ENCODE measurements around the gene MKI67. TPM values are rescaled to one million over a fixed set of nuclear protein-coding genes. Genes with fewer than 3 reads are reported as not detected.
A peak's percentile ranks its signal among the peaks of the same experiment; 100 is the strongest.

MKI67 gene
- polyA plus RNA-seq, 1 donor (not counting 4 experiments of a cell fraction or from before 2014, with no cell fraction given) = 10.4 TPM

- no peak overlapping the region for H3K27ac ChIP-seq (ENCODE audit: control insufficient read depth, insufficient read depth, low read length)
- FAIRE-seq = no peak
These were observed 73.5 kb downstream of the MKI67 start for GRCh38 chr10:128052696-128053095.

DNA sequence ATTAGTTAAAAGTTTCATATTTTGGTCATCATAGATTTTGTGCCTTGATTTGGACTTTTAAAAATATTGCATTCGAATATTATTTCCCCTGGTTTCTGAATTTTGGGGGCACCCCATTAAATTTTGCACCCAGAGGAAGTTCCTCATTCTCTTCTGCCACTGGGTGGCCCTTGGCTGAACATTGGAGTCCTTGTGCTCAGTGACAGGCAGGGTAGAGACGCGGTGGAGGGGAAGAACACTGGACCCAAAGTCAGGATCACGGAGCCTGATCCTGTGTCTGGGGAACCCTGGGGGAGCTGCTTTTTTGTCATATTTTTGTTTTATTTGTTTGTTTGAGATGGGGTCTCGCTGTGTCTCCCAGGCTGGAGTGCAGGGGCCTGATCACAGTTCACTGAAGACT is 74.7 kb downstream of the MKI67 start:
- Histone ChIP-seq H3K27ac (ENCODE audit: control insufficient read depth, insufficient read depth, low read length) (no peak overlapping the region), H3K4me1 (ENCODE audit: control insufficient read depth, extremely low read depth, insufficient read depth, low read length) (peaks cover 36% of the 10 kb centered on the region), H2AFZ (ENCODE audit: control insufficient read depth, low read length) (no peak overlapping the region), H3K9me3 (ENCODE audit: control insufficient read depth, low read depth, low read length) (no peaks in the 10 kb centered on the region), H4K20me1 (ENCODE audit: control insufficient read depth, extremely low read depth, insufficient read depth, low read length) (peaks cover 4% of the 10 kb centered on the region), H3K9ac (ENCODE audit: control insufficient read depth, extremely low read depth, insufficient read depth, low read length) (no peak overlapping the region), H3K9me1 (ENCODE audit: control insufficient read depth, extremely low read depth, insufficient read depth, low read length) (peaks cover 6% of the 10 kb centered on the region), H3K4me2 (ENCODE audit: control insufficient read depth, extremely low read depth, insufficient read depth, low read depth, low read length) (peak overlapping the region; percentile 37), H3K27me3 (ENCODE audit: control insufficient read depth, extremely low read depth, insufficient read depth, low read length) (no peaks in the 10 kb centered on the region), H3K4me3 (ENCODE audit: control insufficient read depth in 2 of 3, extremely low read depth in 1 of 3, insufficient read depth in 2 of 3, low read depth in 1 of 3, low read length in 3 of 3) (no peak overlapping the region), H3K36me3 (ENCODE audit: control insufficient read depth in 2 of 2, extremely low read depth in 1 of 2, insufficient read depth in 2 of 2, low read length in 2 of 2) (peaks cover 38% of the 10 kb centered on the region in 2 experiments), H3K79me2 (ENCODE audit: control insufficient read depth, insufficient read depth, low read length) (peaks cover 43% of the 10 kb centered on the region)
- dilution Hi-C loops (cut with MboI; ENCODE audit: extremely low pct_ligation_motif_present, low sequenced_read_pairs) = no loop called here
- DNase-seq (ENCODE audit: low read depth, low spot score) = no peak
- TF ChIP-seq, protein P1, sequence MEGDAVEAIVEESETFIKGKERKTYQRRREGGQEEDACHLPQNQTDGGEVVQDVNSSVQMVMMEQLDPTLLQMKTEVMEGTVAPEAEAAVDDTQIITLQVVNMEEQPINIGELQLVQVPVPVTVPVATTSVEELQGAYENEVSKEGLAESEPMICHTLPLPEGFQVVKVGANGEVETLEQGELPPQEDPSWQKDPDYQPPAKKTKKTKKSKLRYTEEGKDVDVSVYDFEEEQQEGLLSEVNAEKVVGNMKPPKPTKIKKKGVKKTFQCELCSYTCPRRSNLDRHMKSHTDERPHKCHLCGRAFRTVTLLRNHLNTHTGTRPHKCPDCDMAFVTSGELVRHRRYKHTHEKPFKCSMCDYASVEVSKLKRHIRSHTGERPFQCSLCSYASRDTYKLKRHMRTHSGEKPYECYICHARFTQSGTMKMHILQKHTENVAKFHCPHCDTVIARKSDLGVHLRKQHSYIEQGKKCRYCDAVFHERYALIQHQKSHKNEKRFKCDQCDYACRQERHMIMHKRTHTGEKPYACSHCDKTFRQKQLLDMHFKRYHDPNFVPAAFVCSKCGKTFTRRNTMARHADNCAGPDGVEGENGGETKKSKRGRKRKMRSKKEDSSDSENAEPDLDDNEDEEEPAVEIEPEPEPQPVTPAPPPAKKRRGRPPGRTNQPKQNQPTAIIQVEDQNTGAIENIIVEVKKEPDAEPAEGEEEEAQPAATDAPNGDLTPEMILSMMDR (optimal IDR thresholded peaks at IDR 0.05 in 1 of 3, IDR thresholded peaks at IDR 0.05 in 1 of 3, conservative IDR thresholded peaks at IDR 0.05 in 1 of 3; ENCODE audit: extremely low read depth in 1 of 3, insufficient read depth in 2 of 3, low read length in 3 of 3) = no peak
- TF ChIP-seq EZH2 (IDR thresholded peaks at IDR 0.05; ENCODE audit: low read length) = no peak
- no peak for FAIRE-seq

More at GRCh38 chr10:128052696-128053095, 73.5 kb downstream of the MKI67 start:
- Histone ChIP-seq H3K79me2 (ENCODE audit: control insufficient read depth, insufficient read depth, low read length) (peaks cover 41% of the 10 kb centered on the region), H3K4me3 (ENCODE audit: control insufficient read depth in 2 of 3, extremely low read depth in 1 of 3, insufficient read depth in 2 of 3, low read depth in 1 of 3, low read length in 3 of 3) (no peak overlapping the region), H3K9ac (ENCODE audit: control insufficient read depth, extremely low read depth, insufficient read depth, low read length) (no peak overlapping the region), H3K4me1 (ENCODE audit: control insufficient read depth, extremely low read depth, insufficient read depth, low read length) (peaks cover 29% of the 10 kb centered on the region), H3K36me3 (ENCODE audit: control insufficient read depth in 2 of 2, extremely low read depth in 1 of 2, insufficient read depth in 2 of 2, low read length in 2 of 2) (peaks cover 43 to 47% of the 10 kb centered on the region in 2 experiments), H3K4me2 (ENCODE audit: control insufficient read depth, extremely low read depth, insufficient read depth, low read depth, low read length) (no peak overlapping the region), H3K9me3 (ENCODE audit: control insufficient read depth, low read depth, low read length) (no peaks in the 10 kb centered on the region), H3K27me3 (ENCODE audit: control insufficient read depth, extremely low read depth, insufficient read depth, low read length) (no peaks in the 10 kb centered on the region), H4K20me1 (ENCODE audit: control insufficient read depth, extremely low read depth, insufficient read depth, low read length) (peaks cover 4% of the 10 kb centered on the region), H2AFZ (ENCODE audit: control insufficient read depth, low read length) (no peak overlapping the region), H3K9me1 (ENCODE audit: control insufficient read depth, extremely low read depth, insufficient read depth, low read length) (peaks cover 6% of the 10 kb centered on the region)
- dilution Hi-C loops (cut with MboI; ENCODE audit: extremely low pct_ligation_motif_present, low sequenced_read_pairs) = no loop called here
- TF ChIP-seq EZH2 (IDR thresholded peaks at IDR 0.05; ENCODE audit: low read length) = no peak
- TF ChIP-seq, protein P1 (optimal IDR thresholded peaks at IDR 0.05 in 1 of 3, IDR thresholded peaks at IDR 0.05 in 1 of 3, conservative IDR thresholded peaks at IDR 0.05 in 1 of 3; ENCODE audit: extremely low read depth in 1 of 3, insufficient read depth in 2 of 3, low read length in 3 of 3) = no peak
- no peak for DNase-seq (ENCODE audit: low read depth, low spot score)
